ENCODE results near the gene ESPN.

ESPN gene

GRCh38 chr1:6465461-6466005 lies 41.0 kb downstream of the ESPN start:
- DNase-seq (ENCODE audit: low spot score) = no peak

GRCh38 chr1:6466023-6466422 lies 41.4 kb downstream of the ESPN start, which contains the start of gene TNFRSF25:
Gene TNFRSF25, minus strand, starts transcription at chr1:6466173. Its CDS starts 66 bp downstream, at chr1:6466107.
- DNase-seq (ENCODE audit: low spot score) = no peak

GRCh38 chr1:6466751-6467150 lies 42.2 kb downstream of the ESPN start:
- DNase-seq (ENCODE audit: low spot score) = no peak

GRCh38 chr1:6467224-6467623 lies 42.6 kb downstream of the ESPN start:
- no peak for DNase-seq (ENCODE audit: low spot score)

GRCh38 chr1:6467744-6468688 lies 43.4 kb downstream of the ESPN start:
- DNase-seq (ENCODE audit: low spot score) = no peak

- DNase-seq (ENCODE audit: low spot score) = no peak
Observed at GRCh38 chr1:6468729-6469461, 44.3 kb downstream of the ESPN start.

- no peak for DNase-seq (ENCODE audit: low spot score)
Observed at GRCh38 chr1:6470132-6471085, 45.8 kb downstream of the ESPN start.

- no peak for DNase-seq (ENCODE audit: low spot score)
Observed at GRCh38 chr1:6471086-6471969, 46.8 kb downstream of the ESPN start.

GRCh38 chr1:6471970-6472368 lies 47.4 kb downstream of the ESPN start:
- DNase-seq (ENCODE audit: low spot score) = no peak

- no peak for DNase-seq (ENCODE audit: low spot score)
Observed at GRCh38 chr1:6472391-6472790, 47.8 kb downstream of the ESPN start.

- DNase-seq (ENCODE audit: low spot score) = no peak
Observed at GRCh38 chr1:6473156-6473555, 48.6 kb downstream of the ESPN start.

- DNase-seq (ENCODE audit: low spot score) = no peak
Observed at GRCh38 chr1:6473974-6474814, 49.6 kb downstream of the ESPN start.

GRCh38 chr1:6474815-6475282 lies 50.3 kb downstream of the ESPN start:
- no peak for DNase-seq (ENCODE audit: low spot score)

- DNase-seq (ENCODE audit: low spot score) = peak; percentile 72
Observed at GRCh38 chr1:6475381-6476133, 51.0 kb downstream of the ESPN start.

- no peak for DNase-seq (ENCODE audit: low spot score)
Observed at GRCh38 chr1:6476483-6476882, 51.9 kb downstream of the ESPN start.

GRCh38 chr1:6477039-6477820 lies 52.7 kb downstream of the ESPN start:
- no peak for DNase-seq (ENCODE audit: low spot score)

- DNase-seq (ENCODE audit: low spot score) = no peak
Observed at GRCh38 chr1:6481820-6482219, 57.2 kb downstream of the ESPN start.

Measured in hematopoietic multipotent progenitor cell treated with erythropoietin and hydrocortisone succinate and interleukin-3 and kit ligand, for 15 days (in vitro differentiated cells).